ENCODE results near the gene RNF113B. TPM values are rescaled to one million over a fixed set of nuclear protein-coding genes. Genes with fewer than 3 reads are reported as not detected.

The RNF113B gene
- not detected in 2 replicates for total RNA-seq

DNA sequence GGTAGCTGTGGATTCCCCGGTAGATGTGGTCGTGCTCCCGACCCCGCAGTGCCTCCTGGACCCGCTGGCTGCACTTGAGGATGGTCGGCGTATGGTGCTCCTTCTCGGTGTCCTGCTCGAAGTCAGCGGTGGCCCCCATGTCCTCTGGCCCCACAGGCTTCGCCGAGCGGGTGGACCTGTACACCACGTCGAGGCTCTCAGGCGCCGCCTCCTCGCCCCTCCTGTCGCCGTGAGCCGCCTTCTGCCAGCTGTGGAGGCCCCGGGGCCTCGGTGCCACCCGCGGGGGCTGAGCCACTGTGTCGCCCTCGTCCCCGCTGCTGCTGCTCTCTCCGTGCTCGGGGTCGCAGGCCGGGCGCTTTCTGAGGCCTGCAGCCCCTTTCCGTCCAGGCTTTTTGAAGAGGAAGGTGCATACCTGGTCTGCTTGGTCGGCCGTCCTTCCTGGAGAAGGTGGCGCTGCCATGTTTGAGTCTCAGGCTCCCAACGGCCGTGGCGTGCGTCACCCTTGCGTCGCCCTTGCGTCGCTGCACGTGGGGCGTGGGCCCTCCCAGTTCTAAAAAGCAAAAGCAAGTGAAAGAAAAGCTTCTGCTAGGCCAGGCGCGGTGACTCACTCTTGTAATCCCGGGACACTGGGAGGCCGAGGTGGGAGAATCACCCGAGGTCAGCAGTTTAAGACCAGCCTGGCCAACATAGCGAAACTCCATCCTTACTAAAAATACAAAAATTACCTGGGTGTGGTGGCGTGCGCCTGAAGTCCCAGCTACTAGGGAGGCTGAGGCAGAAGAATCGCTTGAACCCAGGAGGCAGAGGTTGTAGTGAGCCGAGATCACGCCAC, at the start of gene RNF113B:
Gene RNF113B (minus strand): TSS at position 493 of the 832 bp plus-strand sequence. CDS start 33 bp downstream, at position 460.

DNA sequence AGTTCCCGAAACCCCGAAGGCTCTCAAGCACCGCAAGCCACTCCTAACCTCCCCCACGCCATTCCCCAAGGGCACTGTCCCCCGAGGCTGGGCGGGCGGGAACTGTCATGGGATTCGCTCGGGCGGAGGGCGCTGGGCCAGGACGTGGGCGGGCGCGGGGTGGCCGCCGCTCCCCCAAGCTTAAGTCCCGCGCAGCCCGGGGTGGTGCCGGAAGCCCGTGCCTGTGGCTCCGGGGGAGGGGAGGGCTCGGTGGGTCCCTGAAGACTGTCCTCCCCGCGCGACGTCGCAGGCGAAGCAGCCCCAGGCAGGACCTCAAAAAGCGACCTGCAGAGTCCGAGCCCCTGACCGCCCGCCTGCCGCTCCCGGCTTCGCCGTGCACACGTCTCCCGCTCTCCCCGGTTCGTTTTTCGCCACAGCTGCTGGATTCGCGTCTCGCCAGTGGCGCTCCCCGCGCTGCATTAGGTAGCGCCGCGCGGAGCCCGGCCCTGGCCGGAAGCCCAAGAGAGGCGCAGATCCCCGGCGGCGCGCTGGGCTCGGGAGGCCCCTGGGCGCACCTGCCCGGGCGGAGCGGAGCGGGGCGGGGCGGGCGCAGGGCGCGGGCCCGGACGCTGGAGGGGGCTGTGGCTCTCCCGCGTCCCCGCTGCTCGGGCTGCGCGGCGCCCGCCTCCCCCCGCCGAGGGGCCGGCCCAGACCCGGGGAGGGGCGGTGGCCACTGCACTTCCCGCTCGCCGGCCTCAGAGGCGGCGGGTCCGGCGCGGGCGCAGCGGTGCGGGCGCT, 34.5 kb downstream of the RNF113B start, which contains the start of gene FARP1:
Gene FARP1 (plus strand): TSS at position 715 of the 777 bp plus-strand sequence. CDS start 70,149 bp downstream, outside the sequence.

Other genes starting within 250 kb of the RNF113B start
- 188 and 193 TPM in 2 replicates for gene IPO5, start 223.6 kb downstream of the RNF113B start, total RNA-seq
- 10.3 and 33.2 TPM in 2 replicates for gene FARP1, start 34.2 kb downstream of the RNF113B start, total RNA-seq